HEK293 (cell line): ENCODE results near the gene FGFR4.

Experiments
- CTCF ChIA-PET: fragments of 350-600 bp; formaldehyde crosslinking; extraction: SDS; loops from one replicate; lab custom pipeline; 2021; ENCODE audit warnings: antibody characterized with exemption; lab: Yijun Ruan, JAX
- POLR2A ChIA-PET: fragments of 300-600 bp; formaldehyde crosslinking; extraction: SDS; loops from one replicate; lab custom pipeline; 2020; ENCODE audit warnings: antibody characterized with exemption, inconsistent platforms; lab: Yijun Ruan, JAX
- H3K27ac ChIP-seq: fragments of 200-500 bp; sonication (Bioruptor generic); 2 replicates; pipeline ENCODE4 v1.5.1; 2014; ENCODE audit warnings: low read depth, low read length, control low read depth, inconsistent platforms; ENCODE audit errors: extremely low read depth
- H3K36me3 ChIP-seq, 2 experiments: fragments of 200-500 bp in 1 of 2; sonication (Bioruptor generic) in 1 of 2; 1 replicate in 1 of 2; 2 replicates in 1 of 2; pipeline ENCODE4 v1.5.1; 2014 to 2017; ENCODE audit warnings: inconsistent platforms in 2 of 2, low read length in 2 of 2; ENCODE audit not compliant: control insufficient read depth in 2 of 2, insufficient read depth in 1 of 2
- H3K4me1 ChIP-seq: fragments of 200-500 bp; sonication (Bioruptor generic); 2 replicates; pipeline ENCODE4 v1.5.1; 2014; ENCODE audit warnings: mild to moderate bottlenecking, low read length, inconsistent platforms; ENCODE audit not compliant: control insufficient read depth, insufficient read depth
- H3K4me3 ChIP-seq: 2 replicates; pipeline ENCODE4 v1.5.1; 2011; ENCODE audit warnings: low read depth, mild to moderate bottlenecking, control low read depth, low read length, moderate library complexity
- H3K9me3 ChIP-seq: fragments of 200-500 bp; sonication (Bioruptor generic); 2 replicates; pipeline ENCODE4 v1.5.1; 2014; ENCODE audit warnings: low read depth, low read length, inconsistent platforms; ENCODE audit not compliant: control insufficient read depth, insufficient read depth
- BCL11A ChIP-seq: fragments of 450-650 bp; formaldehyde crosslinking; IDR thresholded peaks from 2 replicates; pipeline ENCODE4 v1.5.1; 2016; ENCODE audit warnings: low read depth, missing biosample characterization, missing genetic modification characterization
- GLI4 ChIP-seq: fragments of 450-650 bp; formaldehyde crosslinking; IDR thresholded peaks from 2 replicates; pipeline ENCODE4 v1.5.1; 2016; ENCODE audit warnings: missing biosample characterization, missing genetic modification characterization
- OSR2 ChIP-seq: fragments of 450-650 bp; formaldehyde crosslinking; IDR thresholded peaks from 2 replicates; pipeline ENCODE4 v1.5.1; 2016; ENCODE audit warnings: missing biosample characterization, missing genetic modification characterization
- RBAK ChIP-seq: fragments of 450-650 bp; formaldehyde crosslinking; IDR thresholded peaks from 2 replicates; pipeline ENCODE4 v1.5.1; 2016; ENCODE audit warnings: missing biosample characterization, missing genetic modification characterization
- ZFP3 ChIP-seq: fragments of 450-650 bp; formaldehyde crosslinking; IDR thresholded peaks from 2 replicates; pipeline ENCODE4 v1.5.1; 2016; ENCODE audit warnings: low read depth, missing biosample characterization, missing genetic modification characterization
- ZNF121 ChIP-seq: fragments of 450-650 bp; formaldehyde crosslinking; IDR thresholded peaks from 2 replicates; pipeline ENCODE4 v1.5.1; 2016; ENCODE audit warnings: missing biosample characterization, missing genetic modification characterization
- ZNF174 ChIP-seq: fragments of 450-650 bp; formaldehyde crosslinking; IDR thresholded peaks from 2 replicates; pipeline ENCODE4 v1.5.0; 2017; ENCODE audit warnings: missing biosample characterization, mild to moderate bottlenecking, missing genetic modification characterization
- ZNF391 ChIP-seq: fragments of 450-650 bp; formaldehyde crosslinking; IDR thresholded peaks from 2 replicates; pipeline ENCODE4 v1.5.1; 2016; ENCODE audit warnings: low read depth, missing biosample characterization, missing genetic modification characterization, borderline replicate concordance
- ZNF514 ChIP-seq: fragments of 450-650 bp; formaldehyde crosslinking; IDR thresholded peaks from 2 replicates; pipeline ENCODE4 v1.5.1; 2016; ENCODE audit warnings: missing biosample characterization, missing genetic modification characterization
- ZNF624 ChIP-seq: fragments of 450-650 bp; formaldehyde crosslinking; IDR thresholded peaks from 2 replicates; pipeline ENCODE4 v1.5.1; 2017; ENCODE audit warnings: missing biosample characterization, missing genetic modification characterization
- ZNF654 ChIP-seq: fragments of 450-650 bp; formaldehyde crosslinking; IDR thresholded peaks from 2 replicates; pipeline ENCODE4 v1.5.1; 2016; ENCODE audit warnings: low read depth, missing biosample characterization, missing genetic modification characterization
- ZNF658 ChIP-seq: fragments of 450-650 bp; formaldehyde crosslinking; IDR thresholded peaks from 2 replicates; pipeline ENCODE4; 2016; ENCODE audit warnings: missing biosample characterization, missing genetic modification characterization
- ZNF747 ChIP-seq: fragments of 450-650 bp; formaldehyde crosslinking; IDR thresholded peaks from 2 replicates; pipeline ENCODE4 v1.5.1; 2016; ENCODE audit warnings: missing biosample characterization, missing genetic modification characterization
- ZNF777 ChIP-seq: fragments of 450-650 bp; formaldehyde crosslinking; IDR thresholded peaks from 2 replicates; pipeline ENCODE4 v1.5.1; 2017; ENCODE audit warnings: missing biosample characterization, missing genetic modification characterization, borderline replicate concordance
- ZNF785 ChIP-seq: fragments of 450-650 bp; formaldehyde crosslinking; IDR thresholded peaks from 2 replicates; pipeline ENCODE4 v1.5.1; 2016; ENCODE audit warnings: missing biosample characterization, missing genetic modification characterization
- ZNF830 ChIP-seq: fragments of 450-650 bp; IDR thresholded peaks from 2 replicates; pipeline ENCODE4 v1.5.0; 2018; ENCODE audit warnings: missing biosample characterization, missing genetic modification characterization, low read depth, mild to moderate bottlenecking, moderate library complexity
- TF ChIP-seq, protein P1 (sequence below): fragments of 450-650 bp; formaldehyde crosslinking; IDR thresholded peaks from 2 replicates; pipeline ENCODE4 v1.5.1; 2016; ENCODE audit warnings: missing biosample characterization, missing genetic modification characterization
- TF ChIP-seq, protein P2 (sequence below): fragments of 450-650 bp; formaldehyde crosslinking; IDR thresholded peaks from 2 replicates; pipeline ENCODE4; 2016; ENCODE audit warnings: missing biosample characterization, missing genetic modification characterization
- TF ChIP-seq, protein P3 (sequence below): fragments of 450-650 bp; formaldehyde crosslinking; IDR thresholded peaks from 2 replicates; pipeline ENCODE4 v1.5.1; 2017; ENCODE audit warnings: missing biosample characterization, mild to moderate bottlenecking, missing genetic modification characterization, moderate library complexity

The FGFR4 gene

DNA sequence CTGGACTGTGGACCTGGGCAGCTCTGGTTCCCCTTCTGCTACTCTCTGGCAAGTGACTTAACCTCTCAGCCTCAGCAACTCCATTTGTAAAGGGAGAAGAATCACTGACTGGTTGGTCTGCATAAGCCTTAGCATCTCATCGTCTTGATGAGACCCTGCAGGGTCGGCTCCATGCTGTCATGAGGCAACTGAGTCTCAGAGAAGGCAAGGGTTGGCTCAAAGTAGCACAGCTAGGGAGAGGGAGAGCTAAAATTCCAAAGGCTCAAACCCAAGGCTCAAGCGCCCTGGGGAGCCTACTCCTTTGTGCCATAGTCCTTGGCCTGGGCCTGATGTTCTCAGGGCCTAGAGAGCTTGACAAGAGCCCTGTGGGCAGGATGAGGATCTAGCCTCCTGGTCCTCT lies 4.5 kb downstream of the FGFR4 start:
- Histone ChIP-seq H3K4me1 (no peaks in the 10 kb centered on the region; the same call in 1 of the 2 replicates), H3K4me3 (no peak overlapping the region), H3K9me3 (no peaks in the 10 kb centered on the region), H3K36me3 (peaks cover 0 to 3% of the 10 kb centered on the region in 2 experiments; a peak in 1 of 3 replicates), H3K27ac (no peak overlapping the region)
- POLR2A ChIA-PET, result no interaction called here
- TF ChIP-seq ZNF777 (tag by site-specific recombination), result no peak
- CTCF ChIA-PET, result no interaction called here

DNA sequence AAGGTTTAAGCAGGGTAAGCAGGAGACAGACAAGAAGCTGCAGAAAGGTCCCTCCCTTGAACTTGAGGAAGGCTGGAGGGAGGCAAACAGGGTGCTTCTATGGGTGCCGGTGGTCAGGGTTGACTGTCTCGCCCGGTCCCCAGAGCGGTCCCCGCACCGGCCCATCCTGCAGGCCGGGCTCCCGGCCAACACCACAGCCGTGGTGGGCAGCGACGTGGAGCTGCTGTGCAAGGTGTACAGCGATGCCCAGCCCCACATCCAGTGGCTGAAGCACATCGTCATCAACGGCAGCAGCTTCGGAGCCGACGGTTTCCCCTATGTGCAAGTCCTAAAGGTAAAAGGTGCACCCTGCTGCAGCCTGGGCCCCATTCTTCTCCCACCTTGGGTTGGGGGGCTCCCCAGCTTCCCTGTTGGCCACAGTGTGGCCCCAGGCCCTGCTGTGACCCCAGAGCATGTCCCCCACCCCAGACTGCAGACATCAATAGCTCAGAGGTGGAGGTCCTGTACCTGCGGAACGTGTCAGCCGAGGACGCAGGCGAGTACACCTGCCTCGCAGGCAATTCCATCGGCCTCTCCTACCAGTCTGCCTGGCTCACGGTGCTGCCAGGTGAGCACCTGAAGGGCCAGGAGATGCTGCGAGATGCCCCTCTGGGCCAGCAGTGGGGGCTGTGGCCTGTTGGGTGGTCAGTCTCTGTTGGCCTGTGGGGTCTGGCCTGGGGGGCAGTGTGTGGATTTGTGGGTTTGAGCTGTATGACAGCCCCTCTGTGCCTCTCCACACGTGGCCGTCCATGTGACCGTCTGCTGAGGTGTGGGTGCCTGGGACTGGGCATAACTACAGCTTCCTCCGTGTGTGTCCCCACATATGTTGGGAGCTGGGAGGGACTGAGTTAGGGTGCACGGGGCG lies 5.7 kb downstream of the FGFR4 start:
- Histone ChIP-seq H3K9me3 (no peaks in the 10 kb centered on the region), H3K27ac (no peak overlapping the region)
- POLR2A ChIA-PET, result no interaction called here
- CTCF ChIA-PET, result interaction anchor here (1.5 kb wide), 1 partner anchor 21 kb away, joined by 5 read pairs; no protein-coding TSS in a partner anchor
- TF ChIP-seq ZNF654 (tag by site-specific recombination) (no peak), OSR2 (tag by site-specific recombination) (no peak), BCL11A (no peak), ZNF785 (tag by site-specific recombination) (no peak), ZNF624 (tag by site-specific recombination) (no peak)
- TF ChIP-seq, protein P1, sequence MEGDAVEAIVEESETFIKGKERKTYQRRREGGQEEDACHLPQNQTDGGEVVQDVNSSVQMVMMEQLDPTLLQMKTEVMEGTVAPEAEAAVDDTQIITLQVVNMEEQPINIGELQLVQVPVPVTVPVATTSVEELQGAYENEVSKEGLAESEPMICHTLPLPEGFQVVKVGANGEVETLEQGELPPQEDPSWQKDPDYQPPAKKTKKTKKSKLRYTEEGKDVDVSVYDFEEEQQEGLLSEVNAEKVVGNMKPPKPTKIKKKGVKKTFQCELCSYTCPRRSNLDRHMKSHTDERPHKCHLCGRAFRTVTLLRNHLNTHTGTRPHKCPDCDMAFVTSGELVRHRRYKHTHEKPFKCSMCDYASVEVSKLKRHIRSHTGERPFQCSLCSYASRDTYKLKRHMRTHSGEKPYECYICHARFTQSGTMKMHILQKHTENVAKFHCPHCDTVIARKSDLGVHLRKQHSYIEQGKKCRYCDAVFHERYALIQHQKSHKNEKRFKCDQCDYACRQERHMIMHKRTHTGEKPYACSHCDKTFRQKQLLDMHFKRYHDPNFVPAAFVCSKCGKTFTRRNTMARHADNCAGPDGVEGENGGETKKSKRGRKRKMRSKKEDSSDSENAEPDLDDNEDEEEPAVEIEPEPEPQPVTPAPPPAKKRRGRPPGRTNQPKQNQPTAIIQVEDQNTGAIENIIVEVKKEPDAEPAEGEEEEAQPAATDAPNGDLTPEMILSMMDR (tag by site-specific recombination), result no peak
- TF ChIP-seq, all 188 proteins: peak for 0
- H3K4me1 ChIP-seq, result no peaks in the 10 kb centered on the region
- peaks cover 0 to 3% of the 10 kb centered on the region in 2 experiments; a peak in 1 of 3 replicates for H3K36me3 ChIP-seq
- H3K4me3 ChIP-seq, result no peak overlapping the region

DNA sequence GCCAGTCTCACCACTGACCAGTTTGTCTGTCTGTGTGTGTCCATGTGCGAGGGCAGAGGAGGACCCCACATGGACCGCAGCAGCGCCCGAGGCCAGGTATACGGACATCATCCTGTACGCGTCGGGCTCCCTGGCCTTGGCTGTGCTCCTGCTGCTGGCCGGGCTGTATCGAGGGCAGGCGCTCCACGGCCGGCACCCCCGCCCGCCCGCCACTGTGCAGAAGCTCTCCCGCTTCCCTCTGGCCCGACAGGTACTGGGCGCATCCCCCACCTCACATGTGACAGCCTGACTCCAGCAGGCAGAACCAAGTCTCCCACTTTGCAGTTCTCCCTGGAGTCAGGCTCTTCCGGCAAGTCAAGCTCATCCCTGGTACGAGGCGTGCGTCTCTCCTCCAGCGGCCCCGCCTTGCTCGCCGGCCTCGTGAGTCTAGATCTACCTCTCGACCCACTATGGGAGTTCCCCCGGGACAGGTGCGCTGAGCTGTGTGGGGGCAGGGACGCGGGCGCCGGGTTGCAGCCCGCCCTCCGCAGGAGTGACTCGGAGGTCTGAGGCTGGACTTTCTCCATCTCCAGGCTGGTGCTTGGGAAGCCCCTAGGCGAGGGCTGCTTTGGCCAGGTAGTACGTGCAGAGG lies 6.5 kb downstream of the FGFR4 start:
- Histone ChIP-seq H3K4me3 (no peak overlapping the region), H3K4me1 (no peaks in the 10 kb centered on the region), H3K36me3 (peaks cover 0 to 3% of the 10 kb centered on the region in 2 experiments; a peak in 1 of 3 replicates), H3K27ac (no peak overlapping the region), H3K9me3 (no peaks in the 10 kb centered on the region)
- ChIA-PET CTCF (interaction anchor here (1.5 kb wide), 1 partner anchor 21 kb away, joined by 5 read pairs; no protein-coding TSS in a partner anchor), POLR2A (no interaction called here)
- TF ChIP-seq, protein P2, sequence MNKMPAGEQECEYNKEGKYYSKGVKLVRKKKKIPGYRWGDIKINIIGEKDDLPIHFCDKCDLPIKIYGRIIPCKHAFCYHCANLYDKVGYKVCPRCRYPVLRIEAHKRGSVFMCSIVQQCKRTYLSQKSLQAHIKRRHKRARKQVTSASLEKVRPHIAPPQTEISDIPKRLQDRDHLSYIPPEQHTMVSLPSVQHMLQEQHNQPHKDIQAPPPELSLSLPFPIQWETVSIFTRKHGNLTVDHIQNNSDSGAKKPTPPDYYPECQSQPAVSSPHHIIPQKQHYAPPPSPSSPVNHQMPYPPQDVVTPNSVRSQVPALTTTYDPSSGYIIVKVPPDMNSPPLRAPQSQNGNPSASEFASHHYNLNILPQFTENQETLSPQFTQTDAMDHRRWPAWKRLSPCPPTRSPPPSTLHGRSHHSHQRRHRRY, result no peak
- TF ChIP-seq ZNF658 (no peak), ZFP3 (tag by site-specific recombination) (no peak)
- TF ChIP-seq, protein P3, sequence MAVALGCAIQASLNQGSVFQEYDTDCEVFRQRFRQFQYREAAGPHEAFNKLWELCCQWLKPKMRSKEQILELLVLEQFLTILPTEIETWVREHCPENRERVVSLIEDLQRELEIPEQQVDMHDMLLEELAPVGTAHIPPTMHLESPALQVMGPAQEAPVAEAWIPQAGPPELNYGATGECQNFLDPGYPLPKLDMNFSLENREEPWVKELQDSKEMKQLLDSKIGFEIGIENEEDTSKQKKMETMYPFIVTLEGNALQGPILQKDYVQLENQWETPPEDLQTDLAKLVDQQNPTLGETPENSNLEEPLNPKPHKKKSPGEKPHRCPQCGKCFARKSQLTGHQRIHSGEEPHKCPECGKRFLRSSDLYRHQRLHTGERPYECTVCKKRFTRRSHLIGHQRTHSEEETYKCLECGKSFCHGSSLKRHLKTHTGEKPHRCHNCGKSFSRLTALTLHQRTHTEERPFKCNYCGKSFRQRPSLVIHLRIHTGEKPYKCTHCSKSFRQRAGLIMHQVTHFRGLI, result no peak

DNA sequence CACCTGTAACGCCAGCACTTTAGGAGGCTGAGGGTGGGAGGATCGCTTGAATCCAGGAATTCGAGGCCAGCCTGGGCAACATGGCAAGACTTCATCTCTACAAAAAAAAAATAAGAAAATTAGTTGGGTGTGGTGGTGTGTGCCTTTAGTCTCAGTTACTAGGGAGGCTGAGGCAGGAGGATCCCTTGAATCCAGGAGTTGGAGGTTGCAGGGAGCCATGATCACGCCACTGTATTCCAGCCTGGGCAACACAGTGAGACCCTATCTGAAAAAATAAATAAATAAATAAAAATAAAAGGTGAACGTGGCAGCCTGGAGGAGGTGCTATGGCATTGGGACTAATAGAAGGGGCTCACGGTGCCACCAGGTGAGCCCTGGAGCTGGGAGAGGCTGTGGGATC lies 7.1 kb downstream of the FGFR4 start:
- CTCF ChIA-PET, result no interaction called here

More for the DNA sequence above, 7.1 kb downstream of the FGFR4 start:
- H3K4me3 ChIP-seq, result no peak overlapping the region
- H3K4me1 ChIP-seq, result no peaks in the 10 kb centered on the region
- TF ChIP-seq ZNF174 (tag by site-specific recombination) (no peak), RBAK (tag by site-specific recombination) (no peak), ZNF514 (tag by site-specific recombination) (no peak), ZNF747 (tag by site-specific recombination) (no peak), GLI4 (tag by site-specific recombination) (no peak), ZNF830 (no peak), ZNF391 (tag by site-specific recombination) (no peak), ZNF121 (tag by site-specific recombination) (peak; percentile 90)
- TF ChIP-seq, all 188 proteins: peak for 1
- POLR2A ChIA-PET, result no interaction called here
- Histone ChIP-seq H3K27ac (no peak overlapping the region), H3K9me3 (no peaks in the 10 kb centered on the region), H3K36me3 (peaks cover 0 to 3% of the 10 kb centered on the region in 2 experiments; a peak in 1 of 3 replicates)
